HCT116 (cell line): Measurements from ENCODE around the gene FAM47E. TPM values are rescaled to one million over a fixed set of nuclear protein-coding genes. Genes with fewer than 3 reads are reported as not detected.

Source experiments
- ATAC-seq: fragments of 200-7000 bp; cut with Tn5 transposase; 2 replicates; pipeline ENCODE4 v1.9.1; 2020; ENCODE audit warnings: mild to moderate bottlenecking, moderate library complexity
- BruUV-seq: library from RNA; stranded (reverse); fragments of 400-500 nt; replicated peaks from 2 replicates; lab custom pipeline; 2021; lab: Mats Ljungman, UMichigan
- CTCF ChIA-PET: fragments of 300-600 bp; sonication (Branson Sonifier 250); formaldehyde crosslinking; loops from one replicate; lab custom pipeline; 2021; ENCODE audit warnings: antibody characterized with exemption; lab: Charles Lee
- POLR2A ChIA-PET: fragments of 300-600, 350-600 bp; sonication (Branson Sonifier 250); formaldehyde crosslinking; loops from one replicate; lab custom pipeline; 2021; ENCODE audit warnings: antibody characterized with exemption; lab: Charles Lee
- RAD21 ChIA-PET, 2 experiments: fragments of 300-600 bp; sonication (Branson Sonifier 250); formaldehyde crosslinking; loops; one replicate each; lab custom pipeline; 2023; ENCODE audit warnings: low total read pairs in 2 of 2; ENCODE audit not compliant: uncharacterized antibody in 2 of 2, unreplicated experiment in 2 of 2, low non-redundant PET in 1 of 2; lab: Charles Lee
- DNase-seq: peaks from one replicate; pipeline ENCODE4 v3.0.0-alpha.2; 2010; ENCODE audit warnings: low read depth, low spot score
- H2AFZ ChIP-seq: fragments of 200-600 bp; shearing (Covaris generic), sonication (generic); 2 replicates; pipeline ENCODE4 v1.6.1; 2017; ENCODE audit warnings: low read depth, mixed run types, mixed read lengths, antibody characterized with exemption, low read length; ENCODE audit not compliant: poor library complexity, severe bottlenecking
- H3K27ac ChIP-seq: 2 replicates; pipeline ENCODE4 v1.5.1; 2012; ENCODE audit warnings: low read depth, low read length
- H3K27me3 ChIP-seq: fragments of 200-600 bp; sonication (generic); 2 replicates; pipeline ENCODE4 v1.6.1; 2016; ENCODE audit warnings: mixed run types, low read length, mixed read lengths; ENCODE audit not compliant: insufficient read depth
- H3K36me3 ChIP-seq, 2 experiments: fragments of 200-500 bp in 1 of 2; fragments of 200-600 bp in 1 of 2; sonication (Bioruptor generic) in 1 of 2; sonication (generic) in 1 of 2; 2 replicates each; pipeline versions ENCODE4 v1.5.1 to v1.6.1; 2014 to 2016; ENCODE audit warnings: low read length in 2 of 2, inconsistent platforms in 1 of 2, mixed read lengths in 1 of 2, mixed run types in 1 of 2; ENCODE audit not compliant: insufficient read depth in 2 of 2, control insufficient read depth in 1 of 2
- H3K4me1 ChIP-seq, 2 experiments: fragments of 200-600 bp in 1 of 2; sonication (generic) in 1 of 2; 2 replicates each; pipeline versions ENCODE4 v1.5.1 to v1.6.1; 2012 to 2017; ENCODE audit warnings: low read length in 2 of 2, inconsistent platforms in 1 of 2, mild to moderate bottlenecking in 1 of 2, mixed read lengths in 1 of 2, mixed run types in 1 of 2, moderate library complexity in 1 of 2; ENCODE audit not compliant: insufficient read depth in 2 of 2, control insufficient read depth in 1 of 2
- H3K4me2 ChIP-seq: fragments of 200-600 bp; sonication (generic); 2 replicates; pipeline ENCODE4 v1.6.1; 2017; ENCODE audit warnings: mixed run types, low read length, mixed read lengths
- H3K4me3 ChIP-seq, 2 experiments: fragments of 200-600 bp in 1 of 2; sonication (generic) in 1 of 2; replicated peaks in 1 of 2; 2 replicates each; pipeline ENCODE4 v1.5.1; 2011 to 2016; ENCODE audit warnings: low read length in 2 of 2, control low read depth in 1 of 2, low read depth in 1 of 2, mild to moderate bottlenecking in 1 of 2, mixed read lengths in 1 of 2, mixed run types in 1 of 2
- H3K79me2 ChIP-seq: fragments of 200-600 bp; sonication (generic); 2 replicates; pipeline ENCODE4 v1.6.1; 2017; ENCODE audit warnings: mild to moderate bottlenecking, mixed run types, low read length, moderate library complexity, mixed read lengths; ENCODE audit not compliant: insufficient read depth
- H3K9ac ChIP-seq: fragments of 200-600 bp; sonication (generic); 2 replicates; pipeline ENCODE4 v1.6.1; 2016; ENCODE audit warnings: low read length, mixed read lengths
- H3K9me2 ChIP-seq: fragments of 200-600 bp; sonication (generic), shearing (Covaris generic); 2 replicates; pipeline ENCODE4 v1.6.1; 2017; ENCODE audit warnings: mixed run types, mild to moderate bottlenecking, moderate library complexity; ENCODE audit not compliant: insufficient read depth
- H3K9me3 ChIP-seq, 2 experiments: fragments of 200-500 bp in 1 of 2; fragments of 200-600 bp in 1 of 2; sonication (Bioruptor generic) in 1 of 2; sonication (generic) in 1 of 2; 2 replicates each; pipeline ENCODE4 v1.6.1; 2014 to 2017; ENCODE audit warnings: low read length in 2 of 2, mixed read lengths in 2 of 2, inconsistent platforms in 1 of 2, low read depth in 1 of 2, mild to moderate bottlenecking in 1 of 2, mixed run types in 1 of 2, moderate library complexity in 1 of 2; ENCODE audit not compliant: control insufficient read depth in 1 of 2, insufficient read depth in 1 of 2
- H4K20me1 ChIP-seq: fragments of 200-600 bp; sonication (generic), shearing (Covaris generic); 2 replicates; pipeline ENCODE4 v1.6.1; 2017; ENCODE audit warnings: mixed run types, mild to moderate bottlenecking, moderate library complexity; ENCODE audit not compliant: insufficient read depth
- CEBPB ChIP-seq: IDR thresholded peaks from 2 replicates; pipeline ENCODE4 v1.6.1; 2012; ENCODE audit warnings: low read depth
- CTCF ChIP-seq, 3 experiments: fragments of 200-600 bp in 1 of 3; sonication (generic) in 1 of 3; IDR thresholded peaks in 2 of 3; conservative IDR thresholded peaks in 1 of 3; 2 replicates each; pipeline ENCODE4 v1.5.1; 2012 to 2017; ENCODE audit warnings: low read depth in 2 of 3, low read length in 2 of 3, antibody characterized with exemption in 1 of 3, borderline replicate concordance in 1 of 3, control low read depth in 1 of 3, mild to moderate bottlenecking in 1 of 3, mixed read lengths in 1 of 3, mixed run types in 1 of 3, moderate library complexity in 1 of 3; ENCODE audit not compliant: insufficient read depth in 1 of 3
- EGR1 ChIP-seq: IDR thresholded peaks from 2 replicates; pipeline ENCODE4 v1.6.1; 2012; ENCODE audit warnings: low read depth
- ELF1 ChIP-seq: IDR thresholded peaks from 2 replicates; pipeline ENCODE4 v1.6.1; 2012; ENCODE audit warnings: low read depth, borderline replicate concordance
- EZH2 ChIP-seq: fragments of 200-600 bp; sonication (generic); IDR thresholded peaks from 2 replicates; pipeline ENCODE4 v1.6.1; 2017; ENCODE audit warnings: antibody characterized with exemption, mixed run types
- EZH2phosphoT487 ChIP-seq: fragments of 200-600 bp; IDR thresholded peaks from 2 replicates; pipeline ENCODE4 v1.6.1; 2018; ENCODE audit warnings: antibody characterized with exemption, borderline replicate concordance
- FOSL1 ChIP-seq: IDR thresholded peaks from 2 replicates; pipeline ENCODE4 v1.6.1; 2012; ENCODE audit warnings: low read depth
- JUND ChIP-seq: IDR thresholded peaks from 2 replicates; pipeline ENCODE4 v1.6.1; 2012
- POLR2A ChIP-seq: IDR thresholded peaks from 2 replicates; pipeline ENCODE4 v1.7.0; 2011; ENCODE audit warnings: borderline replicate concordance; ENCODE audit not compliant: insufficient read depth, insufficient read length; ENCODE audit errors: extremely low read depth
- RAD21 ChIP-seq: IDR thresholded peaks from 2 replicates; pipeline ENCODE4 v1.6.1; 2012; ENCODE audit warnings: low read depth, mild to moderate bottlenecking
- REST ChIP-seq: IDR thresholded peaks from 2 replicates; pipeline ENCODE4 v1.6.1; 2012; ENCODE audit warnings: low read depth
- SIN3A ChIP-seq: IDR thresholded peaks from 2 replicates; pipeline ENCODE4 v1.6.1; 2012; ENCODE audit warnings: low read depth
- SP1 ChIP-seq: IDR thresholded peaks from 2 replicates; pipeline ENCODE4 v1.6.1; 2012; ENCODE audit warnings: low read depth
- ZFX ChIP-seq: fragments of 450-650 bp; IDR thresholded peaks from 2 replicates; pipeline ENCODE4 v1.6.1; 2017
- ZNF274 ChIP-seq: fragments of 200-500 bp; sonication (Bioruptor generic); IDR thresholded peaks from 2 replicates; pipeline ENCODE4 v1.6.1; 2014; ENCODE audit warnings: mild to moderate bottlenecking, low read depth, low read length, inconsistent platforms
- intact Hi-C: fragments of 100-400 bp; cut with micrococcal nuclease; formaldehyde crosslinking; loops from 2 replicates; pipeline ENCODE4 v1.10.0; 2022
- total RNA-seq: library from RNA; stranded (reverse); gene quantifications from one replicate; pipeline ENCODE4 v1.2.1, GENCODE V29; 2021; ENCODE audit not compliant: unreplicated experiment

The FAM47E gene
- total RNA-seq, 1 experiment from 2014 or later, result 0.91 TPM

DNA sequence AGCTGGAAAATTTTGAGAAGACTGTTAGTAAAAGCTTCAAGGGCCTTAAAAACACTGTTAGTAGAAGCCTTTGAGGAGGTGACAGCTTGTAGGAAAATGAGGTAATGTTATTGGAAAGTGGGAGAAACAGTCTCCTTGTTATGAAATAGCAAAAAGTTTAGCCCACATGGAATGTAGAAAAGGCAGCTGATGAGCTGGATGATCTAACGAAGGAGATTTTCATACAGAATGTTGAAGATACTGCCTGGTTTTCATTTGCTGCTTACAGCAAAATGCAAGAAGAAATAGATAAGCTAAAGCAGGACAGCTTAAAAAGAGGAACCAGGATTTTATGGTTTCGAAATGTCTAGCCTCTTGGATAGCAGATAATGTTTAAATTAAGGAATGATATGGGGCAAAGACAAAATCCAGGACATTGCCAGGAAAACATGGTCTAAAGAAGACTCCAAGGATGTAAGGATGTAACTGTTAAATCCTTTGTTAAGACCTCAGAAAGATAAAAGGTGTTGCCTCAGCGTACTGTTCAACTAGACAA, 44.8 kb downstream of the FAM47E start (continued):
- TF ChIP-seq CEBPB (no peak), RAD21 (no peak), EZH2phosphoT487 (no peak)

GRCh38 chr4:76298227-76298626, 46.7 kb downstream of the FAM47E start:
- ChIA-PET RAD21 (no interaction called here), CTCF (no interaction called here), POLR2A (no interaction called here)
- Histone ChIP-seq H3K4me2 (no peak overlapping the region), H3K9me3 (peaks cover 0 to 13% of the 10 kb centered on the region in 2 experiments; a peak in 2 of 4 replicates), H3K27me3 (no peaks in the 10 kb centered on the region), H3K4me1 (peaks cover 19 to 26% of the 10 kb centered on the region in 2 experiments), H3K79me2 (0 out of 2 replicates have a peak, but pooled peaks cover 3% of the 10 kb centered on the region), H2AFZ (no peak overlapping the region), H4K20me1 (no peaks in the 10 kb centered on the region), H3K9ac (no peak overlapping the region), H3K27ac (no peak overlapping the region), H3K4me3 (no peak overlapping the region), H3K9me2 (no peaks in the 10 kb centered on the region), H3K36me3 (no peaks in the 10 kb centered on the region)
- TF ChIP-seq FOSL1 (no peak), CEBPB (no peak), ZNF274 (no peak)
- DNase-seq (no peak), ATAC-seq (no peak)
- BruUV-seq, result no TSS peak
- intact Hi-C loops, result no loop called here

DNA sequence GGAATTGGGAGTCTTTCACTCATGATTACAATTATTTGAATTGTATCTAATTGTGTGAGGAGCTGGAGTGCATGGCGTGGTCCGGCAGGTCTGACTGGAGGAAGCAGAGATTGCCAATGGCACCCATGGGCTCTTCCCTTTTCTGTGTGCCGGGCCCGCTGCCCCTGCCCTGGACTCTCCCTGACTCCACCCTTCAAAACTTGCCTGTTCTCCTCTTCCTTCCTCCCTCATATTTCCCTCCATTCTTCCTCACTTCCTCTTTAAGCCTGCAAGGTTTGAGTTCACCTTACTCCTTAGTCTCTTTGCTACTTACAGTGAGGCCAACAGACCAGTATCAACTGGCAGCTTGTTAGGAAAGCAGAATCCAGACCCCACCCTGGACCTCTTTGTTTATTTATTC, 48.5 kb downstream of the FAM47E start:
- Histone ChIP-seq H3K79me2 (peaks cover 6% of the 10 kb centered on the region; the same call in 1 of the 2 replicates), H3K9me2 (no peaks in the 10 kb centered on the region), H2AFZ (no peak overlapping the region), H3K27ac (no peak overlapping the region), H3K4me3 (no peak overlapping the region), H3K4me2 (no peak overlapping the region), H4K20me1 (no peaks in the 10 kb centered on the region), H3K9ac (no peak overlapping the region), H3K36me3 (no peaks in the 10 kb centered on the region), H3K9me3 (peaks cover 0 to 13% of the 10 kb centered on the region in 2 experiments; a peak in 2 of 4 replicates), H3K27me3 (no peaks in the 10 kb centered on the region), H3K4me1 (peaks cover 19 to 28% of the 10 kb centered on the region in 2 experiments)
- ChIA-PET RAD21 (no interaction called here), CTCF (no interaction called here), POLR2A (no interaction called here)
- DNase-seq (no peak), ATAC-seq (no peak)
- BruUV-seq, result no TSS peak
- intact Hi-C loops, result loop anchor here (2.0 kb wide), 1 partner anchor 63 kb away; no protein-coding TSS in a partner anchor
- no peak for TF ChIP-seq RAD21
- TF ChIP-seq SP1, result no peak
- no peak for TF ChIP-seq ELF1
- TF ChIP-seq ZFX, result no peak
- TF ChIP-seq CTCF (IDR thresholded peaks at IDR 0.05 in 2 of 3, conservative IDR thresholded peaks at IDR 0.05 in 1 of 3; ENCODE audit: borderline replicate concordance in 1 of 3, insufficient read depth in 1 of 3, low read depth in 2 of 3, low read length in 2 of 3), result no peak
- TF ChIP-seq EZH2, result no peak
- TF ChIP-seq EZH2phosphoT487, result no peak
- no peak for TF ChIP-seq FOSL1
- no peak for TF ChIP-seq SIN3A
- no peak for TF ChIP-seq POLR2A
- no peak for TF ChIP-seq REST
- no peak for TF ChIP-seq JUND
- TF ChIP-seq EGR1, result no peak
